MG63 (cell line): ENCODE measurements around the gene SLC25A39. TPM values are rescaled to one million over a fixed set of nuclear protein-coding genes. Genes with fewer than 3 reads are reported as not detected.
"Not testable (repeated sequence)": the region's sequence is repeated elsewhere in the genome, so short reads cannot be mapped to it uniquely, and the experiment has no call there.

Source experiments
- DNase-seq: peaks from one replicate; pipeline ENCODE4 v3.0.0-alpha.2; 2020
- H3K27me3 ChIP-seq: fragments of 250-450 bp; sonication (Bioruptor Pico); 2 replicates; pipeline ENCODE4 v1.5.1; 2020; ENCODE audit warnings: mild to moderate bottlenecking, moderate library complexity
- H3K36me3 ChIP-seq: fragments of 250-450 bp; sonication (Bioruptor Pico); 2 replicates; pipeline ENCODE4 v1.5.1; 2020; ENCODE audit warnings: mild to moderate bottlenecking, moderate library complexity
- H3K4me3 ChIP-seq: fragments of 250-450 bp; sonication (Bioruptor Pico); 2 replicates; pipeline ENCODE4 v1.5.1; 2020; ENCODE audit warnings: mild to moderate bottlenecking, moderate library complexity
- H3K9me3 ChIP-seq: fragments of 250-450 bp; sonication (Bioruptor Pico); 2 replicates; pipeline ENCODE4 v1.5.1; 2020; ENCODE audit warnings: mild to moderate bottlenecking, moderate library complexity
- total RNA-seq: library from RNA; depleted of rRNA; stranded (reverse); fragments of >200 nt; shearing (Covaris generic); gene quantifications from 2 replicates; pipeline ENCODE4 v1.2.3, GENCODE V29; 2014; ENCODE audit warnings: low replicate concordance

Gene SLC25A39
- total RNA-seq, 1 experiment from 2014 or later = 155 TPM

DNA sequence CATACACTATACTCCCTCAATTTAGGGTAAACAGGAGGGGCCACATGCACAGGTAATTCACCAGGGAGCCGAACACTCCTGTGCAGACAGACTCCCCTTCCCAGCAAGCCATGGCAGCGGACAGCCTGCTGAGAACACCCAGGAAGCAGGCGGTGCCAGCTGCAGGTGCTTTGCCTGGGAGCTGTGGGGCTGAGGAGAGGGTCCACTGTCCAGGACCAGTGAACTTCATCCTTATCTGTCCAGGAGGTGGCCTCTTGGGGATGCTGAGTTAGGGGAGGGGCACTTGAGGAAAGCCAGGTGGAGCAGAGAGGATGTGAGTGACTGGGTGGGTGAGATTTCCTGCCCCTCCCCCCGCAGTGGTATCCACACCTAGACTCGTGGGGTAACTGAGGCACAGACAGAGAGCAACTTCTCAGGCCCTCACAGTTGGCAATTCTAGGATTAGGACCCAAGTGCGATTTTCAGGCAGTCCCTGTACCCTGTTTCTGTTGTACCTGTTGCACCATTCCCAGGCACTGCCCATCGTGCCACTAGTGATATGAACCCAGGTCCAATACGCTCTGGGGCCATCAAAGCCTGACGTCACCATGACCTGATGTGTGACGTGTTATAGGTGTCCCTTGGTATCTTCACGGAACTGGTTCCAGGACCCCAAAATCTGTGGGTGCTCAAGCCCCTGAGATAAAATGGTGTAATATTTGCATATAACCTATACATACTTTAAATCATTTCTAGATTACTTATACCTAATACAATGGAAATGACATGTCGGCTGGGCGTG lies 21.6 kb upstream of the SLC25A39 start:
- no peak for DNase-seq
- no peaks in the 10 kb centered on the region for H3K27me3 ChIP-seq
- H3K36me3 ChIP-seq = peaks cover 6% of the 10 kb centered on the region
- H3K9me3 ChIP-seq = no peaks in the 10 kb centered on the region
- H3K4me3 ChIP-seq = peak overlapping the region; percentile 70

DNA sequence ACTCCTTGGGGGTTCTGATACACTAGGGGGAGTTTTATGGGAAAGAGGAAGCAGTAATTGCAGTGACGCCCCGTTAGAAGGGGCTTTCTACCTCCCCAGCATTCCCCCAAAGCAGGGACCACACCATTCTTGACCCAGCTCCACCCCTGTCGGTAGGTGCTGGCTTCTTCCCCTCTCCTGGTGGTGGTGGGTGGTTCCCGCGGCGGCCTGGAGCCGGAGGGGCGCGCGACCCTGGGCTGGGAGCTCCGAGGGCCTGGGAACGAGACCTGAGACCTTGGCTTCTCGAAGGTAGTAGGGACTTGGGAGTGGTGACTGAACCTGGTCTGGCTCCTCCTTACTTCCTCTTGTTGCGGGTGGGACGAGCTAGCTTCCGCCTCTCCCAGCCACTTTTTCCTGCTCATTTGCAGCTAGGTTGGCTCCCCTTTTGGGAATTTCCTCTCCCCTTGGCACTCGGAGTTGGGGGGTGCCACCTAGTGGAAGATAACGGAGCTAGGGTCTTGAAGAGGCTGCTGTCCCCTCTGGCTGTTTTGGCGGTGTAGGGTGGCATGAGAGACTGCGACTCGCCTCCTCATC lies 20.9 kb upstream of the SLC25A39 start:
- peaks cover under 1% of the 10 kb centered on the region; the same call in 1 of the 2 replicates for H3K36me3 ChIP-seq
- peak; percentile 60 for DNase-seq
- peak overlapping the region; percentile 70 for H3K4me3 ChIP-seq
- H3K27me3 ChIP-seq = no peaks in the 10 kb centered on the region
- no peaks in the 10 kb centered on the region for H3K9me3 ChIP-seq

DNA sequence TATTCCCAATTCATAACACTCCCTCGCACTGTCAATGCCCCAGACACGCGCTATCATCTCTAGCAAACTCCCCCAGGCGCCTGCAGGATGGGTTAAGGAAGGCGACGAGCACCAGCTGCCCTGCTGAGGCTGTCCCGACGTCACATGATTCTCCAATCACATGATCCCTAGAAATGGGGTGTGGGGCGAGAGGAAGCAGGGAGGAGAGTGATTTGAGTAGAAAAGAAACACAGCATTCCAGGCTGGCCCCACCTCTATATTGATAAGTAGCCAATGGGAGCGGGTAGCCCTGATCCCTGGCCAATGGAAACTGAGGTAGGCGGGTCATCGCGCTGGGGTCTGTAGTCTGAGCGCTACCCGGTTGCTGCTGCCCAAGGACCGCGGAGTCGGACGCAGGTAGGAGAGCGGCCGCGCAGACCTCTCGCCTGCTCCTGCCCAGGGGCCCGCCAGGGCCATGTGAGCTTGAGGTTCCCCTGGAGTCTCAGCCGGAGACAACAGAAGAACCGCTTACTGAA lies 20.4 kb upstream of the SLC25A39 start, which contains the start of gene GRN:
Gene GRN, plus strand, starts transcription at position 364 of the 515 bp plus-strand sequence. CDS start 3,863 bp downstream, outside the sequence.
- peak; percentile 95 for DNase-seq
- Histone ChIP-seq H3K9me3 (no peaks in the 10 kb centered on the region), H3K4me3 (peak within 1 kb of the TSS; percentile 70), H3K27me3 (no peaks in the 10 kb centered on the region), H3K36me3 (no peaks in the 10 kb centered on the region)

DNA sequence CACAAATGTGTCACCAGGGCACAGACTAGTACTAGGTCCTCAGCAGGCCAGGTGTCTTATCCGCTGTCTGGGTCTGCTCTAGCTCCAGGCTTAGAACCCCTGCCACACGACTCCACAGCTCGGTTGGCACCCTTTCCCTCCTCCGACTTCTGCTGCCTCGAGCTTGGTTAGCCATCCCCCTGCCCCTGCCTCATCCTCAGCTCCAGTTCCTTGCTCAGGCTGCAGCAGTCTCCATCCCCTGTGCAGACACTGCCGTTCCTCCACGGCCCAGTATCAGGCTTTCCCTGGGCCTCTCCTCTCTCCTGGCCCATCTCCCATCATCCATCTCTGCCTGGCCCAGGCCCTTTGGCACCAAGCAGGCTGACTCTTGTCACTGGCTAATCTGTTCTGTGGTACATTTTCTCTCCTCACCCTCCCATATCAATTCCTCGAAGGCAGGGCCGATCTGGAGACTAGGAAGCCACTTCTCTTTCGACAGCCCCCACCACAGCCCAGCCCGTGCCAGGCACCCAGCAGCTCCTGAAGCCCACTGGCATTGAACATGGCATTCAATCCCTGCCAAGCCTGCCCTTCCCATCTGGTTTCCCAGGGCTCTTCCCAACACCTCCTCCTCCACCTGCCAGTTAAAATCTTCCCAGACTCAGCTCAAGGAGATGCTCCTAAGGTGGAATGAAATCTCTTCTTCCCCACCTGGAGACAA lies 19.0 kb upstream of the SLC25A39 start:
- no peaks in the 10 kb centered on the region for H3K36me3 ChIP-seq
- no peak overlapping the region for H3K4me3 ChIP-seq
- H3K9me3 ChIP-seq = no peaks in the 10 kb centered on the region
- no peak for DNase-seq
- H3K27me3 ChIP-seq = no peaks in the 10 kb centered on the region

DNA sequence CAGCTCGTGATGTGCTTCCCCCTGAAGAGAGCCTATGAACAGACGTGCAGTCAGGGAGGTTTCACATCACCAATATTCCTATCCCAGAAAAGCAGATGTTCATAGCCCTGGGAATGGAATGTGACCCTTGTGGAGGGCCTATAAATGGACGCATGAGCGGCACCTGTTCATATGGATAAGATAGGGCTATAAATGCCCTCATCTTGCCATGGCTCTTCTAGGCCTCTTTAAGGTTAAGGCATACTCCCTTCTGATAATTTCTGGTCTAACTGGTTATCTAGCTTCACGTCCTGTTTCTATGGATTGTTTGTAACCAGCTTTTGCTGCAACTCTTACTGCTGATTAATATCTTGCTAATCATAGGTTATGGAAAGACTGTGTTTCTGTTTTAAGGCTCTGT lies 15.9 kb upstream of the SLC25A39 start:
- H3K4me3 ChIP-seq, H3K36me3 ChIP-seq, DNase-seq, H3K9me3 ChIP-seq, H3K27me3 ChIP-seq: not testable (repeated sequence)

DNA sequence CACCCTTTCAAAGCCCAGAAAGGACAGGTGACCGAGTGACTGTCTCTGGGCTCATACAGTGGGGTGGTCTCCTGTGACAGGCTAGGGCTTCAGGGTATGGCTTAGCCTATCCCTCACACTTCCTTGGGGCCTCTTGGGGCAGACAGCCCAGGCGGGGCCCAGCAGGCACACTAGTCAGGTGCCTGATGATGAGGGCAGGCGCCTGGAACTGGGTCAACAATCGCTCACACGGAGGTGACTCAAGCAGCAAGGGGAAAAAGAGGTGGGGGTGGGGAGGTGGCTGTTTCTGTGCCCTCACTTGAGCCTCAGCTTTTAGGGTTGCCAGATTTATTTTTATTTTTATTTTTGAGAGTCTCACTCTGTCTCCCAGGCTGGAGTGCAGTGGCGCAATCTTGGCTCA lies 14.1 kb upstream of the SLC25A39 start:
- Histone ChIP-seq H3K27me3 (no peaks in the 10 kb centered on the region), H3K36me3 (no peaks in the 10 kb centered on the region), H3K9me3 (no peaks in the 10 kb centered on the region), H3K4me3 (no peak overlapping the region)
- peak; percentile 57 for DNase-seq

DNA sequence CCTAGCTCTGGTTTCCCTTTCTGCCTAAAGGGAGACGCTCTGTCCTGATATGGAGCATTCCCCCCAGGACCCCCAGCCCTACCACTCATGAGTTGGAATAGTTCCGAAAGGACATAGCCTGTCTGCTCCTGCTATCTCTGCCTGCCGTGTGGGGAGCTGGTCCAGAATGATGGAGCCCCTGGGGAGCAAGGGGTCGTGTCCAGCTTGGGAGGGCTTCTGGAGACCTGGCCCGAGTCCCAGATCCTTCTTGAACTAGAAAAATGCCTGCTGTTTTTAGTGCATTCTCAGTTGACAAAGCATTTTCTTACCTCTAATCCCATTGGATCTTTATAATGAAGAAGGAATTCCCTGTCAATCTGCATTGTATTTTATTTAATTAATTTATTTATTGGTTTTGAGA lies 11.3 kb upstream of the SLC25A39 start:
- no peak overlapping the region for H3K4me3 ChIP-seq
- H3K27me3 ChIP-seq = no peaks in the 10 kb centered on the region
- DNase-seq = no peak
- H3K9me3 ChIP-seq = no peaks in the 10 kb centered on the region
- no peaks in the 10 kb centered on the region for H3K36me3 ChIP-seq

DNA sequence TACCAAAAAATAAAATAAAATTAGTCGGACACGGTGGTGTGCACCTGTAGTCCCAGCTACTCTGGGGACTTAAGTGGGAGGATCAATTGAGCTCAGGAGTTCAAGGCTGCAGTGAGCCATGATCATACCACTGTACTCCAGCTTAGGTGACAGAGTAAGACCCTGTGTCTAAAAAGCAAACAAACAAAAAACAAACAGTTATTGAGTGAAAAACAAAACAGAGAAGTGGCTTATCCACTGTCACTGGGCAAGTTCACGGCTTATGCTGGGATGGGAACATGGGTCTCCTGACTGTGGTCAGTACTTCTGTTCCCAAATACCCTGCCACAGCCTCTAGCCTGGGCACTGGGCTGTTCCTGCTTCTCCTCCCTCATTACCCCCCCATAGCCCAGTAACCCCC lies 10.9 kb upstream of the SLC25A39 start:
- Histone ChIP-seq H3K27me3 (no peaks in the 10 kb centered on the region), H3K9me3 (no peaks in the 10 kb centered on the region), H3K36me3 (no peaks in the 10 kb centered on the region), H3K4me3 (no peak overlapping the region)
- no peak for DNase-seq

DNA sequence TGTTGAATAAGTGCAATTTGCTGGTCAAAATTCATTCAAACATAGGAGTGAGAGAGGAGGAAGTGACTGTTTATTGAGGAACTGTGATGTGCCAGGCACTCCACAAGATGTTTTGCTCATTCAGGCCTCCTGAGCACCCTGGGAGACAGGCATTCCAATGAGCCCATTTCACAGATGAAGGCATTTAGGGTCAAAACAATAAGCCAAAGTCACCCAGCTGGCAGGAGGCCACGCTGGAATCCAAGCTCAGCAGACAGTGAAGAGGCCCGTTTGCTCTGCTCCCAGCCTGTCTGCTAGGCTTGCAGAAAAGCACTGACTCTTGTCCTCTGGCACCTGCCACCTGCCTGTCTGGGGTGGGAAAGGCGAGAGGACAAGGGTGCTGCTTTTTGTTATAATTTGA lies 10.1 kb upstream of the SLC25A39 start:
- DNase-seq = no peak
- Histone ChIP-seq H3K4me3 (no peak overlapping the region), H3K36me3 (no peaks in the 10 kb centered on the region), H3K9me3 (no peaks in the 10 kb centered on the region), H3K27me3 (no peaks in the 10 kb centered on the region)

DNA sequence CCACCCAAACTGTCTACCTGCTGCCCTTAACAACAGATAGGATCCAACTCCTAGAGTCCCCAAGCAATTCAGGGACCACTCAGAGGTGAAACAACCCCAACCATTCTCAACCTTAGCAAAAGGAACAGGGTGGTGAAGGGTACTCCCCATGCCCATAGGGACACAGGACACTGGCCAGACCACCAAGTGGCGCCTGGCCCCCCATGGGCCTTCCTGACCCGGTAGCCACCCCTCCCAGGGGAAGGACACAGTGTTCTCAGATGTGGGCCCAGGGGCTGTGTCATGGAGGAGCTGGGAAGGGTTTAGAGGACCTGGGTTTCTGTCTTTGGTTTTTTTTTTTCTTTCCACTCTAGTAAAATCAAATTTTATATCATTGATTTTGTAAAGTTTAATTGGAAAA lies 9.7 kb upstream of the SLC25A39 start:
- no peak for DNase-seq
- Histone ChIP-seq H3K27me3 (no peaks in the 10 kb centered on the region), H3K9me3 (no peaks in the 10 kb centered on the region), H3K36me3 (no peaks in the 10 kb centered on the region), H3K4me3 (no peak overlapping the region)

DNA sequence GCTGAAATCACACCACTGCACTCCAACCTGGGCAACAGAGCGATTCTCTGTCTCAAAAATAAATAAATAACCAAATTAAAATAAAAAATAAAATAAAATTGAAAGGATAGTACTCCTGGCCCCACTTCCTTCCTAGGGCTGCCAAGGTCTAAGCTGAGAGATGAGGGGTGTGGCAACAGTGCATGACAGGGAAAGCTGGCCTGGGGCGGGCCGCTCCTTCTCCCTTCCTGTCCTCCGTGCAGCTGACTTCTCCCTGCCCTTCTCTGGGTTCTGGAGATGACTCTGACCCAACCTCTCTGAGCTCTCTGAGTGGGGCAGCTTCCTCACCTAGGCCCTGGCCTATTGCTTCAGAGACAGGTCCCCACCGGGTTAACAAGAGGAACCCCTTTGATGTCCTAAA lies 8.7 kb upstream of the SLC25A39 start:
- Histone ChIP-seq H3K36me3 (no peaks in the 10 kb centered on the region), H3K27me3 (no peaks in the 10 kb centered on the region), H3K4me3 (no peak overlapping the region), H3K9me3 (no peaks in the 10 kb centered on the region)
- DNase-seq = no peak

DNA sequence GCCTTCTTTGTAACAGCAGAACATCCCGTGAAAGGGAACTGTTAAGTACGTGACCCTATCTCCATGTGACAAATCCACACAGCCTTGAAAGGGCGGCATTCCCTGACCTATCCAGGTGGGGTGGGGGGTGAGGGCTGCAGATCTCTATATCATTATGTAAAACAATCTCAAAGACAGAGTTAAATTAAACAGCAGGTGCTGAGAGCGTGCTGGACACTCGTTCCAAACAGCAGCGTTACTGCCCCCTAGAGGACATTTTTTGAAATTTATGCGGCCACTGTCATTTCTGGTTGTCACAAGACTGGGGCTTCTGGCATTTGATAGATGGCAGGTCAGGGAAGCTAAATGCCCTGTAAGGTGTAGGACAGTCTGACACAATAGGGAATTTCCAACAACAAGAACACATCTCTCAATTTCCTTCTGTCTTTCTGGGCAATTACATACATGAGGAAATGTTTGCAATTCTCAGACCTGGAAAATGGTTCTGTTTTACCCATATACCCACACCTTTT lies 6.7 kb upstream of the SLC25A39 start:
- Histone ChIP-seq H3K9me3 (no peaks in the 10 kb centered on the region), H3K36me3 (no peaks in the 10 kb centered on the region; the same call in 1 of the 2 replicates), H3K4me3 (no peak overlapping the region), H3K27me3 (no peaks in the 10 kb centered on the region)
- DNase-seq = no peak

DNA sequence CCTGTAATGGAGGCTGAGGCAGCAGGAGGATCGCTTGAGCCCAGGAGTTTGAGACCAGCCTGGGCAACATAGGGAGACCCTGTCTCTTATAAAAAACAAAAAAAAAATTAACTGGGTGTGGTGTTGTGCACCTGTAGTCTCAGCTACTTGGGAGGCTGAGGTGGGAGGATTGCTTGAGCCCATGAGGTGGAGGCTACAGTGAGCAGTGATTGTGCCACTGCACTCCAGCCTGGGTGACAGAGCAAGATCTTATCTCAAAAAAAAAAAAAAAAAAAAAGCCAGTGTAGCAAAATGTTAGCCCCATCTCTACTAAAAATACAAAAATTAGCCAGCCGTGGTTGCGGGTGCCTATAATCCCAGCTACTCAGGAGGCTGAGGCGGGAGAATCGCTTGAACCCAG lies 5.6 kb upstream of the SLC25A39 start:
- not testable (repeated sequence) for H3K36me3 ChIP-seq, H3K27me3 ChIP-seq, DNase-seq, H3K4me3 ChIP-seq, H3K9me3 ChIP-seq

DNA sequence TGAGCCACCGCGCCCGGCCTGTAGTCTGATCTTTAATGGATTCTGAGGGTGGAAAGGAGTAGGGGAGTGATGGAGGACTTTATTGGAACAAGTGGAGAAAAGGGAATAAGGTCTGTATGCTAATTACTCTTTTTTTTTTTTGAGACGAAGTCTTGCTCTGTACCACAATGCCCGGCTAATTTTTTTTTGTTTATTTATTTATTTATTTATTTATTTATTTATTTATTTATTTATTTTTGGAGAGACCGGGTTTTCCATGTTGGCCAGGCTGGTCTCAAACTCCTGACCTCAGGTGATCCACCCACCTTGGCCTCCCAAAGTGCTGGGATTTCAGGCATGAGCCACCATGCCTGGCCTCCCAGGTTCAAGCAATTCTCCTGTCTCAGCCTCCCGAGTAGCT lies 4.9 kb upstream of the SLC25A39 start:
- not testable (repeated sequence) for DNase-seq, H3K36me3 ChIP-seq, H3K27me3 ChIP-seq

DNA sequence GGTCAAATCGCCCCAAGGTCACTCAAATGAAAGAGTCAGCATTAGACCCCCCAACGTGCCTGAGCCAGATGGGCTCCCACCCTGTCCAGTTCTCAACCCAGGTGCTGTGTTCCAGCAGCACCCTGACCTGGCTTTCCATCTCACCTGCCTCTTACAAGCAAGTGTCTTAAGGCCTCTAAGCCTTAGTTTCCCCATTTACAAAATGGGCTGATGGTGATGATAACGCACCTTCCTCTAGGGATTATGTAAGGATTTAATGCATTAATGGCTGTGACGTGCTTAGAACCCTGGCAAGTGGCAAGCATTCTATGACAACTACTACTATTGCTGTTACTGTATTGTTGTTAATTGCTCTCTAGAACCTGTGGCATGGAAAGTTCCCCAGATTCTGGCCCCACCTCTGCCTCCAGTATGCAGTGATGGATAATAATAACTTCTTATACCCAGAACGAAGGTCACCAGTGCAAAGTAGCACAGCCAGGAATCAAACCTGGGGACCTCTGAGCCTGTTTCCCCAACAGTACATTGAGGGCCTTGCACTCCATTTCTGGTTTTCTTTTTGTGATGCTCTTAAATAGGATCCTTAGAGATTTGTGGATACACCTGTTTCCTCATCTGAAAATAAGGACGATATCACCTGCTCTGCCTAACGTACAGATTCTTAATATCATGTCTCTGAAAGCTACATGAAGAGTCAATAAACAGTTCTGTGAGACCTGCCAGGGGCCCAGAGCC lies 3.3 kb upstream of the SLC25A39 start:
- Histone ChIP-seq H3K9me3 (no peaks in the 10 kb centered on the region), H3K36me3 (peaks cover 9% of the 10 kb centered on the region), H3K4me3 (no peak overlapping the region), H3K27me3 (no peaks in the 10 kb centered on the region)
- no peak for DNase-seq

More for the DNA sequence above, 4.9 kb upstream of the SLC25A39 start:
- not testable (repeated sequence) for H3K4me3 ChIP-seq, H3K9me3 ChIP-seq

DNA sequence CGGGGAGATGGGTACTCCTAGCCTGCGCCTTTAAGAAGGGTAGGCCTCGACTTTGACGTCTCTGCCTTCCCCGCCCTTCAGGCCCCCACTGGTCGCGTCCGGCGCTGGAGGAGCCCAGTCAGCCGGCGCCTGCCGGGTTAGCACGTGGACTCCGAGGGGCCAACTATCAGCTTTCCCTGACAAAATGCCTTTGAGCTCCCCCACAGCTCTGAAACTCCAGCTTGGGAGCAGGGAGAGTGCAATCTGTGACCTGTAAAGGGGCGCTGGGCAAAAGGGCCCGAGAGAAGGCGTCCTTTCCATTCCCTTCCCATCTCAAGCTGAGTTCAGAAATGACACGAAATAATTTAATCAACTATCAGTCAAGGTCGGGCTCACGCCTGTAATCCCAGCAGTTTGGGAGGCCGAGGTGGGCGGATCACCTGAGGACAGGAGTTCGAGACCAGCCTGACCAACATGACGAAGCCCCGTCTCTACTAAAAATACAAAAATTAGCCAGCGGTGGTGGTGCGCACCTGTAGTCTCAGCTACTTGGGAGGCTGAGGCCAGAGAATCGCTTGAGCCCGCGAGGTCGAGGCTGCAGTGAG lies 2.3 kb upstream of the SLC25A39 start:
- Histone ChIP-seq H3K36me3 (peaks cover 16% of the 10 kb centered on the region), H3K4me3 (peak overlapping the region; percentile 17), H3K9me3 (no peaks in the 10 kb centered on the region), H3K27me3 (no peaks in the 10 kb centered on the region)
- DNase-seq = peak; percentile 99
